ENCODE measurements around the gene KCNAB1.

The KCNAB1 gene

DNA sequence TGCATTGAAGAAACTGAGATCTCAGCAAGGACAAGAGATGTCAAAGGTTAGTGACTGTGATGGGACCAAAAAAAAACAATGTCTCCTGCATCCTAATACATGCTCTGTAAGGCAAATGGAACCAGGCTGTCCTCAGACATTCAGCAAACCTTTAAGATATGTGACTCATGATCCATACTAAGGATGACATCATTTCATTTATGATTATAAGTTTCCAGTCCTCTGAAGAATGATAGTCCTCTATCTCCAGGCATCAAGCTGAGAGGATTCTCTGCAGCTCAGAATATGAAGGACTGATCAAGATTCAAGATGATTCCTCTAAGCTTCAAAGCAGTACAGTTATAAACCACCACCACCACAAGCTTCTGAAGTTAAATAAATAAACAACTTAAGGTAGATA, 386.9 kb downstream of the KCNAB1 start:
- DNase-seq: peak; percentile 35

DNA sequence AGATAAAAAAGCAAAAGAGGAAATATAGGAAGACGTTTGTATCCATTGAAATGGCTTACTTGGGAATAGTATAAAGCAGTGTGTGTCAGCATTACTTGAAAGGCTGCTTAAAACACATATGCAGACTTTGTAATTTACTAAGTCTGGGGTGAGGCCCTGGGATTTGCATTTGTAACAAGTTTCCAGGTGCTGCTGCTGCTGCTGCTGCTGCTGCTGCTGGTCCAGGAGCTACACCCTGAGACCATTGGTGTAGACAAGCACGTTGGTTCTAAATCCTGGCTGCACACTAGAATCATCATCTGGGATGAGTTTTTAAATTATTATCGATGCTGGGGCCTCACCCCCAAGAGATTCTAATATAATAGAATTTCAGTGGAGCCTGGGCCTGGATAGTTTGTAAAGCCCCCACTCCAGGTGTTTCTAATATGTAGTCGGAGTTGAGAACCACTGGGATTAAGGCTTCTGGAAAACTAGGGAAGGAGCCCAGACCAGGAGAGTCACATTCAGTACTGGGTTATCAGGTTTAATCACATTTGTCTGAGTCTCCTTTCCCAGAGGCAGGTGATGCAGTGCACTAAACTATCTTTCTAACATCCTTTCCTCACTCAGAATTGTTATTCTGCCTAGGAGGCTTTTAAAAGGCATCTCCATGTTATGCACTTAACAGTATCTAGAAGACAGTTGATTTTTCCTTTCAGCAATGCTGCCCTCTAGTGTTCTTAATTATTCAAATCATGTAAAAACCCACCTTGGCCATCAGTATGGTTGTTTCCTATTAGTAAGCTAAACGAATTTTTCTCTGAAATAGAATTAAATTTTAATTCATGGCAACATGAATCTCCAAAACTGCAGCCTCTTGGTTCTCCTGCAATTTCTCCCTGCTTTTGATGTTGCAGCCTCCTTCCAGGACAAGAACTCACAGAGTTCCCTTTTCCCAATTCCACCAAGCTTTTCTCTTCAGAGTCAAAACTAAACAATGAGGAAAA, 389.1 kb downstream of the KCNAB1 start:
- peak; percentile 62 for DNase-seq

DNA sequence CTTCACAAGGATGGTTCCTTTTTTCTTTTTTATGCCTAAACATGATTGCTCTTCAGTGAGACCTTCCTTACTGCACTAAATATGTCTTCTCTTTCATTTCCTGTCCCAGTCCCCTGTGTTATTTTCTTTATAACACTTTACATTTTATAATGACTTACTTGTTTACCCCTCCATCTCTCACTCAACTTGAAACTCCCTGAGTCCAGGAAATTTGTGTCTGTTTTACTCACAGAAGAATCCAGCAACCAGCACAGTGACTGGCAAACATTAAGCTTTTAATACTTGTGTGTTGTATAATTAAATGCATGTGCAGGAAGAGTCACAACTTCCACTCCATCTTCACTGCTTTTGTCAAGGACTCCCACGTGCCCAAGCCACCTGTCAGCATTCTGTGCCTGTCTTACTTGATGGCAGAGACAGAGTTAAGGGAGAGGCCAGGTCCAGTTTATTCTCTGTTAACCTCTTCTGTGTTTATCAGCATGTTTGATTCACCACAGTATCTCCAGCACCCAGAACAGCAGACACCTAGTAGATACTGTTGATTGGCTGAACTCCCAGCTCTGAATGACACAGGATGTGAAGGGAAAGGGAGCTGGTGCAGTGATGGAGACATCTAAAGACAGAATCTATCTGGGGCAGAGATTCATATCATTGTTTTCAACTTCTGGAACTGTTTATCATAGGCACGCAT, 391.8 kb downstream of the KCNAB1 start:
- no peak for DNase-seq

DNA sequence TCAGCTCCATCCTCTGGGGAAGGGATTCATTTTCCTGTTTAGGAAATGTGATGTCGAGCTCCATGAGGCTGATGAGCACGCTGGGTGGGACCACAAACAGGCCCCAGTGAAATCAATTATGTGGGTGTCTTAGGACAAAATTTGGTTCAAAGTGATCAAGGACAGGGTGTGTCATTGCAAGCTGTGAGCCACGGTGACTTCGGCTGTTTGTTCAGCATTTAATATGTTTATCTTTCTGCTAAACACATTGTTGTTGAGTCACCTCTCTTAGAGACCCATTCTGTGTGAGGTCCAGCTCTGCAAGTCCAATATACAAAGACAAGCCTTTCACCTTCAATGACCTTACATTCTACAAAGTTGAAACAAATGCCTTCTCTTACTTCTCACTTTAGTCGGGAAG, 393.2 kb downstream of the KCNAB1 start:
- no peak for DNase-seq

DNA sequence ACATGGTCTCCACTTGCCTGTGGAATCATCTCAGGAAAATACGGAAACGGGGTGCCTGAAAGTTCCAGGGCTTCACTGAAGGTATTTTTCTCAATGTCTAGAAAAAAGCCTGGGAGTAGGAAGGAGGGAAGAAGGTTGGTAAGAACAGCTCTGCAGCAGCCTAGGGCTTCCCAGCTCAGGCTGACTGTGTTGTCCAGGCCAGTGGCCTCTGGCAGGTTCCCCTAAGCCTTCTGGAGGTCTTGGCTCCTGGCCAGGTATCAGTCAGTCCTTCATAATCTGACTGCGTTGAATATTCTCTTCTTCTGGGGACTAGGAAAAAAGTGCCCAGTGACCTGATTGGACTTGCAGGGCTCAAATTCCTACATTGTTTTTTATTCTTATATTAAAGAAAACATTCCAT, 395.9 kb downstream of the KCNAB1 start:
- DNase-seq: no peak

- DNase-seq: peak; percentile 36
These were observed 396.6 kb downstream of the KCNAB1 start for GRCh38 chr3:156516961-156517360.

GRCh38 chr3:156518726-156519125, 398.3 kb downstream of the KCNAB1 start:
- DNase-seq: peak; percentile 43

- DNase-seq: no peak
These were observed 399.4 kb downstream of the KCNAB1 start for GRCh38 chr3:156519758-156520162.

GRCh38 chr3:156522673-156523072, 402.3 kb downstream of the KCNAB1 start:
- peak; percentile 38 for DNase-seq

GRCh38 chr3:156525808-156526207, 405.4 kb downstream of the KCNAB1 start:
- no peak for DNase-seq

- DNase-seq: no peak
These were observed 406.7 kb downstream of the KCNAB1 start for GRCh38 chr3:156527060-156527459.

- no peak for DNase-seq
These were observed 410.6 kb downstream of the KCNAB1 start for GRCh38 chr3:156530980-156531379.

- DNase-seq: no peak
These were observed 412.4 kb downstream of the KCNAB1 start for GRCh38 chr3:156532730-156533129.

DNA sequence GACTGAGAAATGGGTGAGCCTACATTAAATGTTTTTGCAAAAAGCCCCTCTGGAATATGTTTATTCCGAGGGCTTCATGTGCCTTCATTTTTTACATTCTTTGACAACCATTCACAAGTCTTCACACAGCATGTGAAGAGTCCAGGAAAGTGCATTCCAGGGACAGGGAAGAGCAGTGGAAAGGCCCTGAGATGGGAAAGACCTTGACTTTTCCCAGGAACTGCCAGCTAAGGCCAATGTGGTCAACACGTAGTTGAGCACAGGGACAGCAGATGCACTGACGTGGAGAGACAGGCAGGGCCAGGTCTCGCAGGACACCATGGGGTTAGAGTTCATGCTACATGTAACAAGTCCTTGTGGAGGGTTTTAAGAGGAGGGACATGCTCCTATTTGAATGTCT, 412.8 kb downstream of the KCNAB1 start:
- DNase-seq: peak; percentile 30

DNA sequence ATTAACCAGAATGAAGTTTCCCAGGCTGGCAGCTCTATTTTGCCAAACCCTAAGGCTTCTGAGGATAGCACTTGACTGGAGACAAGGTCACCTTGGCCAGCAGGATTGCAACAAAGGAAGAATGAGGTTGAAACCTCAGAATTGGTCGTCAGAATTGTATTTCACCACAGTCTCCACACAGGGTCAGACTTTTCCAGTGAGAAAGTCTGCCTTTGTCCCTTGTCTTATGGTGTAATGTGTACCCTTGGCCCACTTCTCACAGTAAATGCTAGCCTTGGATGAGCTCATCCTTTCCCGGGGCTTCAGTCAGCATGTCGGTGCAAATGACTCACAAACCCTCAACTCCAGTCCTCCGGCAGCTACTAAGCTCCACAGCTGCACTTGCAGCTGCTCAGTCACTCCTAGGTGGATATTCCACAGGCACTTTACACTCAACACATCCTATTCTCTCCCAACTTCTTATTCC, 414.8 kb downstream of the KCNAB1 start:
- DNase-seq: peak; percentile 96

- no peak for DNase-seq
These were observed 415.4 kb downstream of the KCNAB1 start for GRCh38 chr3:156535798-156536197.

DNA sequence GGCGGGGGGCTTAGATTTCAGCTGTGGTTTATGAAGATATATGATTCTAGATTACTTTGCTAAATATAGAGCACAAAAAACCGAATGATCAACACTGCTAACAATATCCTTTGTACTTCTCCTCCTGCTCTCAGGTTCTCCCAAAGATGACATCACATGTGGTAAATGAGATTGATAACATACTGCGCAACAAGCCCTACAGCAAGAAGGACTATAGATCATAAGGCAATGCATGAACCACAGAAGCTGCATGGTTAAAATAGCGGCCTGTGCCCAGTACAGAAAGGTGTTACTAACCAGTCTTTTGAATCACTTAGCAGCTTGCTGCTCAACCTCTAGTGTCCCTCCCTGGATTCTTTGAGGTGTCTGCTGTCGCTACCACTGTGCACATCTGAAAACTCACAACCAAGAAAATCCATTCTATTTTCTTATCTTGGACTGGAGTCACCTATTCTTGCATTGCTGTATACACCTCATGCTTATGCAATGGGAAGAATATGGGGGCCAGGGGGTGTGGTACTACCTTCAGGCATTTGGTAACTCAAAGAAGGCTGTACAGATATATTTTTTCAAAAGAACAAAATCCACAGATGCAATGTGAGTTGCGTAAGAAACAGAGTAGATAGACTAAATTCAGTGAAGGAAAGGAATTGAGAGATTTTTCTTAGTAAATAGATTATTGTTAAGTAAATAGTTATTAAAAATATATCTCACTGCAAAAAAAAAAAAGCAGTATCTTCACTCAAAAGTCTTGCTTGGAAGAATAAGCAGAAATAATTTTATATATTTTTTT, 416.3 kb downstream of the KCNAB1 start:
- DNase-seq: no peak

GRCh38 chr3:156539051-156539450, 418.7 kb downstream of the KCNAB1 start:
- DNase-seq: no peak

DNA sequence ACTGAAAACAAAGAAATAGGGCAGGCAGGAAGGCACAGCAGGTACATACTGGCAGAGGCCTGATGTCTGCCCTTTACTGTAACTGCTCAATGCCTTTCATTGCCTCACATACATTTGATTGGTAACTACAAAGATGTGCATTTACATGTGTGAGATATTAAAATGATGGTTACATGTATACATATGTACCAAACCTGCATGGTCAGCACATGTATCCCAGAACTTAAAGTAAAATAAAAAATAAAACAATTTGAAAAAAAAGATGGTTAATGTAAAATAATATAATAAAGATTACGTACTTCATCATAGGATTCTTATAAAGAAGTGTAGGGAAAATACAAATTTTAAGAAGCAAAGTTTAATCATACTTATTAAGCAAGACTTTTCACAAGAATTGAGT, 419.4 kb downstream of the KCNAB1 start:
- no peak for DNase-seq

GRCh38 chr3:156542101-156543042, 422.0 kb downstream of the KCNAB1 start:
- no peak for DNase-seq

DNA sequence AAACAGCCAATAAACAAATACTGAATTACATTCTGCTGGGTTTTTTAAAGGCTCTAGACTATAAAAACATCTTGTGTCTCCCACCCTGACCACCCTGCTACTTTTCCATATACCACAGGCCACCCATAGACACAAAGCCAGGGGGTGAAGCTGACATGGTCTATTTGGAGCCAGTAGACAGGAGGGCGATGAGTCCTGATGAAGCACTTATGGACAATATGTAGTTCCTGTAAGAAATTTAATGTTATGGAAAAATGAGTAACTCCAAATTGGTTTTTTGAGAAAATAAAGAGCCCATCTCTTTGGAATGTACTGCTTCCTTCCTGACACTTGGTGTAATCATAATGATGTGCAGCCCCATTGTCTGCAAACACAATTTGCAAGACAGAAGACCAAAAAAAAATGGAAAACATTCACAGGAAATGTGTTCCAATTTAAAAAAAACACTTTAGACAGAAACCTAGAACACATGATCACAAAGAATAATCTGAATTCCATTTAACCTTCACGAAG, 422.7 kb downstream of the KCNAB1 start:
- DNase-seq: no peak

All from fibroblast of skin of abdomen (primary cell).